Body of pancreas (tissue), 4 donors: ENCODE measurements around the gene ARVCF. TPM values are rescaled to one million over a fixed set of nuclear protein-coding genes. Genes with fewer than 3 reads are reported as not detected.

Experiments
- ATAC-seq: fragments of 150-250 bp; one replicate; pipeline ENCODE4 v1.9.1; 2016
- DNase-seq, 4 donors: peaks; one replicate each; pipeline ENCODE4 v3.0.0-alpha.2; 2019
- H3K27ac ChIP-seq, 4 donors: fragments of 200-600 bp; sonication (generic); 1 replicate in 3 of 4; 2 replicates in 1 of 4; pipeline versions ENCODE4 v1.5.1 to v1.6.1; 2016 to 2019; ENCODE audit warnings: mild to moderate bottlenecking in 1 of 4, mixed read lengths in 1 of 4, moderate library complexity in 1 of 4
- H3K27me3 ChIP-seq, 2 donors: fragments of 200-600 bp; sonication (generic); one replicate each; pipeline ENCODE4 v1.6.0; 2016; ENCODE audit warnings: mild to moderate bottlenecking in 1 of 2
- H3K36me3 ChIP-seq, 2 donors: fragments of 200-600 bp; sonication (generic); replicated peaks in 1 of 2; 2 replicates each; pipeline ENCODE4 v1.5.1; 2016; ENCODE audit warnings: low read depth in 2 of 2; ENCODE audit not compliant: insufficient read depth in 1 of 2
- H3K4me1 ChIP-seq: fragments of 200-600 bp; sonication (generic); one replicate; pipeline ENCODE4 v1.6.0; 2016
- H3K4me3 ChIP-seq, 2 donors: fragments of 200-600 bp; sonication (generic); 1 replicate in 1 of 2; 2 replicates in 1 of 2; pipeline ENCODE4 v1.5.1; 2016 to 2019
- H3K9me3 ChIP-seq, 3 donors: fragments of 200-600 bp; sonication (generic); 1 replicate in 2 of 3; 2 replicates in 1 of 3; pipeline ENCODE4 v1.5.1; 2016
- CTCF ChIP-seq, 7 experiments: fragments of 450-650 bp in 4 of 7; fragments of 200-600 bp in 3 of 7; sonication (generic) in 3 of 7; IDR thresholded peaks; one replicate each; pipeline ENCODE4 v1.5.1; 2016 to 2019; ENCODE audit warnings: antibody characterized with exemption in 7 of 7
- POLR2A ChIP-seq, 3 donors: fragments of 450-650 bp; IDR thresholded peaks; one replicate each; pipeline ENCODE4 v1.6.1; 2016; ENCODE audit warnings: antibody characterized with exemption in 3 of 3, mild to moderate bottlenecking in 2 of 3
- WGBS, 2 donors: methylation state at CpG; one replicate each; pipeline ENCODE4 v1.1.5; 2017; 5-methylcytosine and 5-hydroxymethylcytosine counted together
- intact Hi-C: fragments of 100-400 bp; cut with DNase I; formaldehyde crosslinking; loops from one replicate; pipeline ENCODE4 v1.15.1; 2023
- total RNA-seq, 2 donors: library from RNA; depleted of rRNA; stranded (reverse); fragments of >200 nt; gene quantifications; one replicate each; pipeline ENCODE4 v1.1.0, GENCODE V29; 2016

ARVCF gene
- total RNA-seq, 2 donors from 2014 or later: 36.6 to 150 TPM

- DNase-seq (no peak), ATAC-seq (no peak)
- Histone ChIP-seq H3K27ac (peak overlapping the region; percentile 19 to 68 (median 44)), H3K36me3 (no peaks in the 10 kb centered on the region), H3K4me3 (no peak overlapping the region), H3K9me3 (no peaks in the 10 kb centered on the region), H3K4me1 (peaks cover 58% of the 10 kb centered on the region), H3K27me3 (no peaks in the 10 kb centered on the region)
- intact Hi-C loops: no loop called here
- WGBS, 2 donors: 20 to 49% methylated on average over 2 to 9 of the region's 13 CpGs
- no peak for TF ChIP-seq CTCF (IDR thresholded peaks at IDR 0.05)
Observed at GRCh38 chr22:19959587-19960490, 56.8 kb downstream of the ARVCF start.

GRCh38 chr22:19959043-19959586 lies 57.5 kb downstream of the ARVCF start:
- no peak for TF ChIP-seq CTCF (IDR thresholded peaks at IDR 0.05)
- peak in 2 of 3 donors; percentile 30 for TF ChIP-seq POLR2A (IDR thresholded peaks at IDR 0.05)
- H3K27ac ChIP-seq: peak overlapping the region in 3 of 4 donors; percentile 27 to 68 (median 61)
- no peak overlapping the region for H3K4me3 ChIP-seq
- no peaks in the 10 kb centered on the region for H3K9me3 ChIP-seq
- H3K36me3 ChIP-seq: no peaks in the 10 kb centered on the region
- intact Hi-C loops: no loop called here
- 33 to 56% methylated on average over 13 to 25 of the region's 30 CpGs for WGBS, 2 donors
- DNase-seq (peak; percentile 77 to 86 (median 80)), ATAC-seq (peak; percentile 41)
- H3K4me1 ChIP-seq: peaks cover 60% of the 10 kb centered on the region
- H3K27me3 ChIP-seq: no peaks in the 10 kb centered on the region

- intact Hi-C loops: no loop called here
- no peak overlapping the region for H3K4me3 ChIP-seq
- H3K36me3 ChIP-seq: no peaks in the 10 kb centered on the region
- TF ChIP-seq POLR2A (IDR thresholded peaks at IDR 0.05) (no peak), CTCF (IDR thresholded peaks at IDR 0.05) (no peak)
- no peaks in the 10 kb centered on the region for H3K9me3 ChIP-seq
- ATAC-seq (no peak), DNase-seq (peak in 1 of 4 donors; percentile 19)
- H3K27ac ChIP-seq: peak overlapping the region in 3 of 4 donors; percentile 3 to 68 (median 61)
- no peaks in the 10 kb centered on the region for H3K27me3 ChIP-seq
- WGBS, 2 donors: 83 to 86% methylated on average over 18 to 19 of the region's 19 CpGs
- peaks cover 60% of the 10 kb centered on the region for H3K4me1 ChIP-seq
Observed at GRCh38 chr22:19958083-19959042, 58.3 kb downstream of the ARVCF start.

GRCh38 chr22:19957445-19957844 lies 59.2 kb downstream of the ARVCF start:
- no peak for ATAC-seq
- H3K9me3 ChIP-seq: no peaks in the 10 kb centered on the region
- TF ChIP-seq CTCF (IDR thresholded peaks at IDR 0.05) (no peak), POLR2A (IDR thresholded peaks at IDR 0.05) (no peak)
- intact Hi-C loops: no loop called here
- peaks cover 60% of the 10 kb centered on the region for H3K4me1 ChIP-seq
- WGBS, 2 donors: 91 to 93% methylated on average over 9 of the region's 9 CpGs
- no peaks in the 10 kb centered on the region for H3K36me3 ChIP-seq
- H3K27me3 ChIP-seq: no peaks in the 10 kb centered on the region
- peak in 1 of 4 donors; percentile 19 for DNase-seq
- no peak overlapping the region for H3K27ac ChIP-seq
- no peak overlapping the region for H3K4me3 ChIP-seq
